K562 (cell line): ENCODE data around the gene MRRF.

Experiments
- CBX1 ChIP-seq: sonication (generic); IDR thresholded peaks from 2 replicates; pipeline ENCODE4 v1.6.1; 2016; ENCODE audit warnings: antibody characterized with exemption, low read depth, mild to moderate bottlenecking
- TCF7L2 ChIP-seq: fragments of 150-350 bp; IDR thresholded peaks from 2 replicates; pipeline ENCODE4 v1.6.1; 2016; ENCODE audit warnings: low read depth, mild to moderate bottlenecking, low read length, moderate library complexity

DNA sequence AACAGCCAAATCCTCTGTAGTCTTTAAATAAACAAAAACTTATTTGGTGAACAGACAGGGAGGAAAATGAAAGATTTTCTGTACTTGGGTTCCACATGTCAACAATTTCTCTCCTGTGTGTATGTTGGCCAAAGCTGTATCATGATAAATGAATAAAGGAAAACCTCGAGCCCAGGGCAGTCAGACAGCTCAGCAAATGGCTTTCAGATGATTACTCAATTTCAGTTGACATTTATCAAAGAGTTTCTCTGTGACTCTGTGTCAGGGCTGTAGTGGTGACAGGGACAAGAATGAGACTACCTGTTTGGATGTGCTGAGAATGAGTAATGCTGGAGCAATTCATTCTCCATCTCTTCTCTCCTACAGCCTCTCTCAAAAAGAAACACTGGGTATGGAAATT is 60.4 kb downstream of the MRRF start:
- TF ChIP-seq TCF7L2 (no peak), CBX1 (no peak)
